ENCODE data around the gene BST1. TPM values are rescaled to one million over a fixed set of nuclear protein-coding genes. Genes with fewer than 3 reads are reported as not detected.

Gene BST1
- polyA plus RNA-seq, 4 donors, result 12.8 to 16.0 (median 14.6) TPM

DNA sequence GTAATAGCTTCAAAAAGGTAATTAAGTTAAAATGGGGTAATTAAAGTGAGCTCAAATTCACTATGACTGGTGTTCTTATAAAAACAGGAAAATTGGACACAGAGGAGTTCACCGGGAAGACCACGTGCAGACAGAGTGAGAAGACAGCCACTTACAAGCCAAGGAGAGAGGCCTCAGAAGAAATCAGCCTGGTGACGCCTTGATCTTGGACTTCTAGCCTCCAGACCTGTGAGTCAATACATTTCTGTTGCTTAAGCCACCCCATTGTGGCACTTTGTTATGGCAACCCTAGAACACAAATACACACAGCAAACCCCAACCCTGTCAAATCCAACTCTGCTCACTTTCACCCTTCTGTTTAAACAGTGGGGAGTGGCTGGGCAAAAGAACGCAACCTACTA is 71.2 kb downstream of the BST1 start:
- DNase-seq (ENCODE audit: low read depth in 4 of 4, low spot score in 3 of 4), result no peak

DNA sequence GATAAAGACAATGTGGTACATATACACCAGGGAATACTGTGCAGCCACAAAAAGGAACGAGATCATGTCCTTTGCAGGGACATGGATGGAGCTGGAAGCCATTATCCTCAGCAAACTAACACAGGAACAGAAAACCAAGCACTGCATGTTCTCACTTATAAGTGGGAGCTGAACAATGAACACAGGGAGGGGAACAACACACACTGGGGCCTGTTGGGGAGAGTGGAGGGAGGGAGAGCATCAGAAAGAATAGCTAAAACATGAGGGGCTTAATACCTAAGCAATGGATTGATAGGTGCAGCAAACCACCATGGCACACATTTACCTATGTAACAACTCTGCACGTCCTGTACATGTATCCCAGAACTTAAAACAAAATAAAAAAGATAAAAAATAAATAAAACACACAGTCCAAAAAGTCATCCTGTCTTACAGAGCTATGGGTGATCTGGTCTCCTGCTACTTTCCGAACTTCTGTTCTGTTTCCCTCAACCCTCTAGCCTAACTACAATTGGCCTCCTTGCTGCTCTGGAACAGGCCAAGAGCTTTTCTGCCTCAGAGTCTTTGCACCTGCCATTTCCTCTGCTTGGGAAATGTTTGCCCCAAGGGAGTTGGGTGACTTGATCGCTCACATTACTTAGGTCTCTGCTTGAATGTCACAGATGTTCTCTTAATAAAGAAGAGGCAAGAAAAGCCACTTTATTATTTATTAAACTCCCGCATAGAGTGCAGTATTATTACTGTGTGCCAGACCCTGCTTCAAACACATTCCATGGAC is 74.2 kb downstream of the BST1 start:
- no peak for DNase-seq (ENCODE audit: low read depth in 4 of 4, low spot score in 3 of 4)

DNA sequence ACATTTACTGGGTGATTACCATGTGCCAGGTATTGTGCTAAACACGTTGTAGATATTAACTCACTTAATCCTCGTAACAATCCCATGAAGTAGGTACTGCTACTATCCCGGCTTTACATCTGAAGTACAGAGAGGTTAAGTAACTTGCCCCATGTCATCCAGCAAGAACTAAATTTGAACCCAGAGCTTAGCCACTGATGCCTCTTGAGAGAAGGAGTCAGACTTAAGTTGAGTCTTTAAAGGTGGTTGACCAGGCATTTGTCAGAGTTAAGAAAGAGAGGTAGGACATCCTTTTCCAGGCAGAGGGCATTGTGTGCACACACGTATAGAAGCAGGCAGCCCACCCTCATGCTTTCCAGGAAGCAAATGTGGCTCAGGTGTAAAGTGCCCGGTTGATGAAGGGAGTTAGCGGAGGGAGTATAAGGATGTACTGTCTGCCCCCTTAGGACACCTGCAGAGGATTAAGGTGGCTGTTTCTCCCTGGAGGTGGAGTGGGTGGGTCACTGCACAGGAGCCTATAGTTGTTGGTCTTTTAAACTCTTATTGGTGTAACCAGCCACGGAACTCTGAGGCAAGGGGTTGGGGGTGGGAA is 74.9 kb downstream of the BST1 start:
- no peak for DNase-seq (ENCODE audit: low read depth in 4 of 4, low spot score in 3 of 4)

DNA sequence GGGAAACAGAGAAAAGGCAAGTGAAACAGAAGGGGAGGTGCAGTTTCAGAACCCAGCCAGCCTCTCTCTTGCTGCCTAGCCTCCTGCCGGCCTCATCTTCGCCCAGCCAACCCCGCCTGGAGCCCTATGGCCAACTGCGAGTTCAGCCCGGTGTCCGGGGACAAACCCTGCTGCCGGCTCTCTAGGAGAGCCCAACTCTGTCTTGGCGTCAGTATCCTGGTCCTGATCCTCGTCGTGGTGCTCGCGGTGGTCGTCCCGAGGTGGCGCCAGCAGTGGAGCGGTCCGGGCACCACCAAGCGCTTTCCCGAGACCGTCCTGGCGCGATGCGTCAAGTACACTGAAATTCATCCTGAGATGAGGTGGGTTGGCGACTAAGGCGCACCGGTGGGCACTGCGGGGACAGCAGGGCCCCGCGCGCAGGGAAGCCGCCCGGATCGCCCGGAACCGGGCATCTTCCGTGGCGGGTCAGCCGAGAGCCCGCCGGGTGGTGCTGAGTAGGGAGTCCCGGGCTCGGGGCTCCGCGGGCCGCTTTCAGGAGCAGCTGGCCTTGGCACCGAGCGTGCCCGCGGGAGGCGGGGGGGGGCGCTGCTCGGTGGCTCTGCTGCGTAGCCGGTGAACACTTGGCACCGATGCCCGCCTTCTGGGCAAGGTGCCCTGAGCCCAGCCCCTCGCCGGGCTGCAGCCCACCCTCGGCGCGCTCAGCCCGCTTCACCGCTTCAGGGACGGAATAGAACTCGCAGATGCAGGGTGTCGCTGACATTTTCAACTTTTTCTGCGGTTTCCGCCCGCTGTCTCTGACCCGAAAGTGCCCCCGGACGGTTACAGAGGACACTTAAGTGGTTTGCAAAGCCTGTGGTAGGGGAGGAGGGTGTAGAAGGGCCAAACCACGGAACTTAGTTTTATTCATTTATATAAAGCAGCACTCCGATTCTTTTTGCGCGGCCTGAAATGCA is 75.7 kb downstream of the BST1 start, which contains the start of gene CD38:
TSS of gene CD38 (plus strand) at position 40 of the 953 bp plus-strand sequence. CDS start at position 127, 87 bp downstream.
- peak in 1 of 4 donors; percentile 1 for DNase-seq (ENCODE audit: low read depth in 4 of 4, low spot score in 3 of 4)

DNA sequence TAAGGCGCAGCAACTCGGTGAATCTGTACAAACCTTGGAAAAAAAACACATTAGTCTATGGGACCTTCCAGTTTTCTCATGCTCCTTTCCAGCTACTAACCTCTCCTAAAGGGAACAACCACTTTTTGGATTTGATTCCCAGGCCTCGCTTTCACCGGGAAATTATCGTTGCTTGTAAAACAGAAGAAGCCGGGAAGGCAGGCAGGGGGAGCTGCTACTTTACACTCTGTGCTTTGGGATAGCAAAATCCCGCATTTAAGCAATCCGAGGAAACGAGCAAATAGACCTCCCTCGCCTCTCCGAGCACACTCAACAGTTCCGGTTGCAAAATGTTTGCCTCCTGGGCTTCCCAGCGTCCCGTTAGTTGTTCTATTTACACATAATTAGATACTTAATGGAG is 76.4 kb downstream of the BST1 start:
- DNase-seq (ENCODE audit: low read depth in 4 of 4, low spot score in 3 of 4), result peak; percentile 31 to 56 (median 42)

DNA sequence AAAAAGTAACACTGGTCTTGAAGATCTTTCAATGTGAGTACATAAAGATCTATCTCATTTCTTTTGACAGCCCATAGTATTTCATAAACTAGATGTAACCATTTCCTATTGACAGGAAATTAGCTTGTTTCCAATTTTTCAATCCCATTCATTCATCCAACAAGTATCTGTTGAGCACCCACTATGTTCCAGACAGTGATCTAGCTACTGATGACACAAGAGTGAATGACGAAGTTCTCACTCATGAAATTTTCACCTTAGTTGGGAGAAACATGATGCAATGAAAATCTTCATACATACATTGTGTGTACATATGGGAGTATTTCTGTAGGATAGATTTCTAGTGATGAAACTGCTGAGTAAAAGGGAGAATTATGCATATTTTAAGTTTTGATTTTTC is 76.9 kb downstream of the BST1 start:
- DNase-seq (ENCODE audit: low read depth in 4 of 4, low spot score in 3 of 4), result no peak

DNA sequence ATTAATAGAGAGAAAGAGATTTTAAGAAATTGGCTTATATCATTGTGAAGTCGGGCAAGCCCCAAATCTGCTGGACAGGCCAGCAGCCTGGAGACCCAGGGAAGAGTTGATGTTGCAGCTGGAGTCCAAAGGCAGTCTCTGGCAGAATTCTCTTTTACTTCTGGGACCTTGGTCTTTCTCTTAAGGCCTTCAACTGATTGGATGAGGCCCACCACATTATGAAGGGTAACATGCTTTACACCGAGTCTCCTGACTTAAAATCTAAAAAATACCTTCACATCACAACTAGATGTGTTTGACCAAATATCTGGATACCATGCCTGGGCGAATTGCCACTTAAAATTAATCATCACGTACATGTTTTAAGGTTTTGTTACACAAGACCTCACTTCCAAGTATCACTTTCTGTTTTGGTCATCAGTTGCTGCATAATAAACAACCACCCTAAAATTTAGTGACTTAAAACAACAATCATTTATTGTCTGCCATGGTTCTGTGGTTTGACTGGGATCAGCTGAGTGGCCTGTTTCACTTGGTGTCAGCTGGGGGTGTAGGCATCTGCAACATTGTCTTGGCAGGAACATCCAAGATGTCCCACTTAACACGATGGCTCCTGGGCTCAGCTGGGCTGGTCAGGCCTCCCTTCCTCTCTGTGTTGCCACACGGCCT is 78.7 kb downstream of the BST1 start:
- DNase-seq (ENCODE audit: low read depth in 4 of 4, low spot score in 3 of 4), result no peak

Other genes starting within 250 kb of the BST1 start
- 10 to 100 TPM; 47.8 to 57.5 (median 54.2) TPM for gene CC2D2A, start 233.2 kb upstream of the BST1 start, polyA plus RNA-seq (ENCODE audit: insufficient read length in 4 of 4)
- gene FBXL5, start 47.7 kb upstream of the BST1 start, polyA plus RNA-seq (ENCODE audit: insufficient read length in 4 of 4), result 100 to 1,000 TPM; 120 to 146 (median 139) TPM
- 10 to 100 TPM; 68.5 to 87.8 (median 85.8) TPM for gene FAM200B, start 21.2 kb upstream of the BST1 start, polyA plus RNA-seq (ENCODE audit: insufficient read length in 4 of 4)
- gene CD38, start 75.3 kb downstream of the BST1 start, polyA plus RNA-seq (ENCODE audit: insufficient read length in 4 of 4), result 1 to 10 TPM in 2 of 4 donors, under 1 TPM in 2; 0.83 to 1.7 (median 1.1) TPM
- gene FGFBP1, start 235.7 kb downstream of the BST1 start, polyA plus RNA-seq (ENCODE audit: insufficient read length in 4 of 4), result under 1 TPM; 0.12 to 0.33 (median 0.20) TPM

Data from right renal pelvis (tissue), 4 donors.